Heart left ventricle (tissue), 16 donors: Measurements from ENCODE around the gene RUFY3. TPM values are rescaled to one million over a fixed set of nuclear protein-coding genes. Genes with fewer than 3 reads are reported as not detected.
"Not testable (repeated sequence)": the region's sequence is repeated elsewhere in the genome, so short reads cannot be mapped to it uniquely, and the experiment has no call there.

Experiments
- ATAC-seq, 4 donors: fragments of 200-7000 bp; cut with Tn5 transposase; one replicate each; pipeline ENCODE4 v1.9.1; 2020 to 2022; ENCODE audit warnings: moderate library complexity in 4 of 4, mild to moderate bottlenecking in 3 of 4, moderate number of reproducible peaks in 1 of 4
- DNase-seq, 5 donors: peaks; one replicate each; pipeline ENCODE4 v3.0.0-alpha.2; 2020
- H3K27ac ChIP-seq, 12 donors: fragments of 200-600 bp; sonication (generic) in 4 of 12; one replicate each; pipeline versions ENCODE4 v1.5.0 to v1.8.0; 2016 to 2022; ENCODE audit warnings: mild to moderate bottlenecking in 2 of 12
- H3K27me3 ChIP-seq, 9 donors: fragments of 200-600 bp; sonication (generic) in 2 of 9; one replicate each; pipeline versions ENCODE4 v1.5.1 to v1.8.0; 2016 to 2022; ENCODE audit warnings: mild to moderate bottlenecking in 3 of 9
- H3K36me3 ChIP-seq, 9 donors: fragments of 200-600 bp; sonication (generic) in 2 of 9; one replicate each; pipeline versions ENCODE4 v1.5.0 to v1.8.0; 2018 to 2022; ENCODE audit warnings: mild to moderate bottlenecking in 2 of 9
- H3K4me1 ChIP-seq, 12 donors: fragments of 200-600 bp; sonication (generic) in 4 of 12; one replicate each; pipeline versions ENCODE4 v1.5.0 to v1.8.0; 2016 to 2022; ENCODE audit warnings: mild to moderate bottlenecking in 3 of 12
- H3K4me3 ChIP-seq, 12 donors: fragments of 200-600 bp; sonication (generic) in 4 of 12; one replicate each; pipeline versions ENCODE4 v1.5.0 to v1.8.0; 2017 to 2022; ENCODE audit warnings: mild to moderate bottlenecking in 9 of 12, moderate library complexity in 4 of 12
- H3K9me3 ChIP-seq, 12 donors: fragments of 200-600 bp; sonication (generic) in 4 of 12; one replicate each; pipeline versions ENCODE4 v1.5.0 to v1.8.0; 2016 to 2022; ENCODE audit warnings: mild to moderate bottlenecking in 1 of 12
- POLR2A ChIP-seq, 2 donors: fragments of 450-650 bp; IDR thresholded peaks; one replicate each; pipeline ENCODE4 v1.6.1; 2017; ENCODE audit warnings: antibody characterized with exemption in 2 of 2, mild to moderate bottlenecking in 2 of 2, moderate library complexity in 2 of 2
- WGBS, 4 donors: extraction: QIAGEN DNeasy Blood & Tissue Kit in 2 of 4; methylation state at CpG; one replicate each; pipeline versions ENCODE4 v1.1.5 to v1.1.7; 2013 to 2018; 5-methylcytosine and 5-hydroxymethylcytosine counted together
- intact Hi-C, 10 donors: fragments of 100-400 bp; cut with DNase I; formaldehyde crosslinking; loops; one replicate each; pipeline versions ENCODE4 v1.11.1 to v1.14.2; 2022
- polyA plus RNA-seq, 2 donors: library from polyadenylated mRNA; stranded (reverse); fragments of 200-250 nt; gene quantifications; one replicate each; pipeline ENCODE4 v1.2.3, GENCODE V29; 2013
- total RNA-seq, 9 donors: library from RNA; depleted of rRNA in 2 of 9; stranded (reverse); fragments of >200 nt in 2 of 9; fragmentation: NEBNext Ultra II Directional in 3 of 9; extraction: Animal tissue kit (Norgen Biotek cat#: 25700) in 3 of 9; gene quantifications; one replicate each; pipeline versions ENCODE4 v1.1.0 to v1.2.4, GENCODE V29; 2016 to 2023
- TF ChIP-seq, protein P1 (sequence below), 12 donors: fragments of 200-600 bp; sonication (generic) in 4 of 12; IDR thresholded peaks; one replicate each; pipeline versions ENCODE4 v1.5.0 to v1.8.0; 2018 to 2022; ENCODE audit warnings: antibody characterized with exemption in 12 of 12, mild to moderate bottlenecking in 5 of 12
- donor health status: ischemic (EF 13 %, LVEDD 7.1; RV severe dilation, severe dysfunction).
- donor health status: healthy with polysubstance abuse.
- donor health status: DM: no; HTN: yes; CAD: no.
- donor health status: DM: no; HTN: no; CAD: no.
- donor health status: ischemic (EF 25% LVEDD 6.9; RV normal size, moderate dysfunction).
- donor health status: ischemic (EF 25% LVEDD 5.7; RV mildly dilated, moderate dysfunction).
- donor health status: healthy.
- donor health status: DM: yes; HTN: yes; CAD: no.
- donor health status: ischemic (EF 35%, LVEDD 5.7; RV mildly dilated, moderate dysfunction).
- donor health status: nonischemic (EF 11% LVEDD 7.7; RV severe dilation, severe dysfunction).
- donor health status: DM: yes; HTN: yes; CAD: no.
- donor health status: PGD.
- donor health status: ischemic (EF 29% LVEDD 5.4; RV normal size, mild dysfunction).
- donor health status: nonischemic (EF 23%, LVEDD 6.1; RV moderate dilation, normal function).

RUFY3 gene
- total and polyA plus RNA-seq, 11 donors, result 12.8 to 33.0 (median 18.7) TPM

DNA sequence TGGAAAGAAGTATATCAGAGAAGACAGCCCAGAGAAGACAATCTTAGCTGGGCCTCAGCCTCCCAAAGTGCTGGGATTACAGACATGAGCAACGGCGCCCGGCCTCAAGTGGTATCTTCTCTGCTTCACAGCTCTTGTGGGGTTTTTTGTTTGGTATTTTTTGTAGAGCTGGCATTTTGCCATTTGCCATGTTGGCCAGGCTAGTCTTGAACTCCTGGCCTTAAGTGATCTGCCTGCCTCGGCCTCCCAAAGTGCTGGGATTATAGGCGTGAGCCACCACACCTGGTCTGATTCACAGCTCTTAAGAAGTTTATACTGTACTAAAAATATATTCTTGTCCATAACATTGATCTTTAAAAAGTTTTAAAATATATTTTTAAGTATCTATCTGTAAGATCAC lies 21.1 kb upstream of the RUFY3 start:
- intact Hi-C loops, result loop anchor here in 4 of 10 donors (5.0 to 10.0 kb wide), 4 partner anchors 134 to 294 kb away; partner anchors contain the start of genes GRSF1 (in 3 of the 4), DCK (in 1 of the 4) and MOB1B (in 1 of the 4)
- no peak for ATAC-seq
- Histone ChIP-seq H3K27ac (no peak overlapping the region), H3K36me3 (peaks cover 0 to 3% (median 0%) of the 10 kb centered on the region in 9 donors), H3K27me3 (no peaks in the 10 kb centered on the region), H3K9me3 (no peaks in the 10 kb centered on the region), H3K4me3 (no peak overlapping the region), H3K4me1 (peaks cover 0 to 9% (median 0%) of the 10 kb centered on the region in 12 donors)
- 90 to 98% (median 92%) methylated on average over 5 of the region's 5 CpGs for WGBS, 4 donors
- no peak for DNase-seq
- TF ChIP-seq, protein P1, sequence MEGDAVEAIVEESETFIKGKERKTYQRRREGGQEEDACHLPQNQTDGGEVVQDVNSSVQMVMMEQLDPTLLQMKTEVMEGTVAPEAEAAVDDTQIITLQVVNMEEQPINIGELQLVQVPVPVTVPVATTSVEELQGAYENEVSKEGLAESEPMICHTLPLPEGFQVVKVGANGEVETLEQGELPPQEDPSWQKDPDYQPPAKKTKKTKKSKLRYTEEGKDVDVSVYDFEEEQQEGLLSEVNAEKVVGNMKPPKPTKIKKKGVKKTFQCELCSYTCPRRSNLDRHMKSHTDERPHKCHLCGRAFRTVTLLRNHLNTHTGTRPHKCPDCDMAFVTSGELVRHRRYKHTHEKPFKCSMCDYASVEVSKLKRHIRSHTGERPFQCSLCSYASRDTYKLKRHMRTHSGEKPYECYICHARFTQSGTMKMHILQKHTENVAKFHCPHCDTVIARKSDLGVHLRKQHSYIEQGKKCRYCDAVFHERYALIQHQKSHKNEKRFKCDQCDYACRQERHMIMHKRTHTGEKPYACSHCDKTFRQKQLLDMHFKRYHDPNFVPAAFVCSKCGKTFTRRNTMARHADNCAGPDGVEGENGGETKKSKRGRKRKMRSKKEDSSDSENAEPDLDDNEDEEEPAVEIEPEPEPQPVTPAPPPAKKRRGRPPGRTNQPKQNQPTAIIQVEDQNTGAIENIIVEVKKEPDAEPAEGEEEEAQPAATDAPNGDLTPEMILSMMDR (IDR thresholded peaks at IDR 0.05), result no peak
- no peak for TF ChIP-seq POLR2A (IDR thresholded peaks at IDR 0.05)

DNA sequence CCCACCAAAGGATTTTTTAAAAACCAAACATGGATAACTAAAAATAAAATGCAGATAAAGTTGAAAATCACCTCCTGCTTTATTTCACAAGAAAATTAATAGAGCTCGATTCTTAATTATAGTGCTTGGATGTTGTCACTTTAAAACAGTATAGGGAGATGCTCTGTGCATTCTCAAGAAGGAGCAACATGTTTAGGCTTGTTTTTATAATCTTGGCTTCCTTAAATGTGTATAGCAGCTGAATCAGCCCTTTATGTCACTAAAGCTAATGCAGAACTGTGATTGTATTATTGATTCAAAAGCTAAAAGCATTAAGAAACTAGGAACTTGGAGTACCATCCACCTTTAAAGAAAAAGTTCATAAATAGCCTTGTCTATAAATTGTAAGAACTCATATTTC lies 20.5 kb upstream of the RUFY3 start:
- TF ChIP-seq, protein P1 (IDR thresholded peaks at IDR 0.05), result no peak
- TF ChIP-seq POLR2A (IDR thresholded peaks at IDR 0.05), result no peak
- ATAC-seq (no peak), DNase-seq (no peak)
- H3K27me3 ChIP-seq, result no peaks in the 10 kb centered on the region
- H3K4me1 ChIP-seq, result peaks cover 0 to 14% (median 4%) of the 10 kb centered on the region in 12 donors
- 88 to 95% (median 93%) methylated on average over 1 of the region's 1 CpG for WGBS, 4 donors
- H3K9me3 ChIP-seq, result no peaks in the 10 kb centered on the region
- no peak overlapping the region for H3K4me3 ChIP-seq
- no peak overlapping the region for H3K27ac ChIP-seq
- no peaks in the 10 kb centered on the region for H3K36me3 ChIP-seq
- intact Hi-C loops, result loop anchor here in 4 of 10 donors (5.0 to 10.0 kb wide), 4 partner anchors 134 to 294 kb away; partner anchors contain the start of genes GRSF1 (in 3 of the 4), DCK (in 1 of the 4) and MOB1B (in 1 of the 4)

DNA sequence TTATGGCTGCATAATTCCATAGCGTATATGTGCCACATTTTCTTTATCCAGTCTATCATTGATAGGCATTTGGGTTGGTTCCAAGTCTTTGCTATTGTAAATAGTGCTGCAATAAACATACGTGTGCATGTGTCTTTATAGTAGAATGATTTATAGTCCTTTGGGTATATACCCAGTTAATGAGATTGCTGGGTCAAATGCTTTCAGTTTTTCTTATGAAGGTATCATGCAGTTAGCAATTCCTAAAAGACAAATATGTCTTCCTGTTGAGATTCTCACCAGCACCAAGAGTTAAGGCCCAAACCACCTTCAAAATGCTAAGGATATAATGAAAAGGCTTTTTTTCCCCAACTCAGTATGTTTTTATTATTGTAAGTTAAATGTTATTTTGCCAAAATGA lies 19.2 kb upstream of the RUFY3 start:
- not testable (repeated sequence) for DNase-seq, ATAC-seq, H3K27me3 ChIP-seq

DNA sequence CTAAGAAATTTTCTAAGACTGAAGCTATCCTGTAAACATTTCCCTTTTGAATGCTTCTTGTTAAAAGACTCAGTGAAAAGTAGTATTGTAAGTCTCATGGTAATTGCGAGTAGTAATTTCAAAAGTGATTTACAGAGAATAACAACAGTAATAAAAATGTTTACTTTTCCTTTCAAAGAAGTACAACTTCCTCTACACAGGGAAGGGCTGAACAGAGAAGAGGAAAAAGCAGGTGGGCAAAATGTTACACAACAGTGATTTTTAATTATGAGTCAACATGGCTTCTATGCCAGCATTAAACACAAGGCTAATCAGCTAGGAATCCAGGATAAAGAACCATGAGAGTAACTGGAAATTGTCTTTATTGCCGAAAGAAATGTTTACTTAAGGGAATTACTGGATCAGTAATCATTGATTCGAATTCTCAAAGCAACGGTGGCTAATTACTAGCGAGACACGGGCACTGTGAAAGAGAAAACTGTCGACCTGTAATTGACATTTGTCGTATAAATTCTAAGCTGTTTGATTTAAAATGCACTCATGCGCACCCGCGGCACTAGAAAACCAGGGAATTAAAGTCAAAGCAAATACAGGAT lies 18.0 kb upstream of the RUFY3 start:
- H3K27ac ChIP-seq, result peak overlapping the region; percentile 84 to 98 (median 95)
- ATAC-seq, result no peak
- no peaks in the 10 kb centered on the region for H3K27me3 ChIP-seq
- TF ChIP-seq POLR2A (IDR thresholded peaks at IDR 0.05), result no peak
- TF ChIP-seq, protein P1 (IDR thresholded peaks at IDR 0.05), result no peak
- H3K9me3 ChIP-seq, result no peaks in the 10 kb centered on the region
- peak overlapping the region; percentile 71 to 93 (median 84) for H3K4me3 ChIP-seq
- intact Hi-C loops, result loop anchor here in 7 of 10 donors (1.0 to 10.0 kb wide), 6 partner anchors 15 to 291 kb away; partner anchors contain the start of genes UTP3 (in 5 of the 7), GRSF1 (in 3 of the 7), DCK (in 1 of the 7) and MOB1B (in 1 of the 7)
- 10 to 16% (median 10%) methylated on average over 11 of the region's 11 CpGs for WGBS, 4 donors
- H3K36me3 ChIP-seq, result no peaks in the 10 kb centered on the region
- DNase-seq, result no peak
- peaks cover 0 to 25% (median 15%) of the 10 kb centered on the region in 12 donors for H3K4me1 ChIP-seq

More for the DNA sequence above, 19.2 kb upstream of the RUFY3 start:
- H3K4me3 ChIP-seq, H3K36me3 ChIP-seq, H3K9me3 ChIP-seq: not testable (repeated sequence)
- intact Hi-C loops, result loop anchor here in 4 of 10 donors (5.0 to 10.0 kb wide), 4 partner anchors 132 to 292 kb away; partner anchors contain the start of genes GRSF1 (in 3 of the 4), DCK (in 1 of the 4) and MOB1B (in 1 of the 4)
- Histone ChIP-seq H3K4me1 (peaks cover 0 to 25% (median 15%) of the 10 kb centered on the region in 12 donors), H3K27ac (peak overlapping the region in 1 of 12 donors; percentile 95)
- WGBS, 4 donors, result 79 to 91% (median 83%) methylated on average over 2 of the region's 2 CpGs
